ENCODE data around the gene RAX2.

Gene RAX2

DNA sequence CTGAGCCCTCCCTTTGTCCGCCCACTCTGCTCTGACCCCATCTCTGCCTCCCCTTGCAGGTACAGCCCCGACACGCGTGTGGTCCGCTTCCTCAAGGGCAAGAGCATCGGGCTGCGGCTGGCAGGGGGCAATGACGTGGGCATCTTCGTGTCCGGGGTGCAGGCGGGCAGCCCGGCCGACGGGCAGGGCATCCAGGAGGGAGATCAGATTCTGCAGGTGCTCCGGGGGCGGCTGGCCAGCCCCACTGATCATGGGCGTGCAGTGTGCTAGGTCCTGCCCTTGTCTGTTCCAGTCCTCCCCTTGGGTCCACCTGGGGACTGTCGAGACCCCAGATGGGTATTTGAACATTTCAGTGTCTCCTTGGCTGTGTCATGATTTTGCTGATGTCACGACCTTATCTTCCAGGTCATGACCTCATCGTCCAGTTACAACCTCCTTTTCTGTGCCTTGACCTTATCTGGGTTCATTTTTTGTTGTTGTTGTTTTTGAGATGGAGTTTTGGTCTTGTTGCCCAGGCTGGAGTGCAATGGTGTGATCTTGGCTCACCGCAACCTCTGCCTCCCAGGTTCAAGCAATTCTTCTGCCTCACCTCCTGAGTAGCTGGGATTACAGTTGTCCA lies 35.8 kb downstream of the RAX2 start:
- TF ChIP-seq, protein P1, sequence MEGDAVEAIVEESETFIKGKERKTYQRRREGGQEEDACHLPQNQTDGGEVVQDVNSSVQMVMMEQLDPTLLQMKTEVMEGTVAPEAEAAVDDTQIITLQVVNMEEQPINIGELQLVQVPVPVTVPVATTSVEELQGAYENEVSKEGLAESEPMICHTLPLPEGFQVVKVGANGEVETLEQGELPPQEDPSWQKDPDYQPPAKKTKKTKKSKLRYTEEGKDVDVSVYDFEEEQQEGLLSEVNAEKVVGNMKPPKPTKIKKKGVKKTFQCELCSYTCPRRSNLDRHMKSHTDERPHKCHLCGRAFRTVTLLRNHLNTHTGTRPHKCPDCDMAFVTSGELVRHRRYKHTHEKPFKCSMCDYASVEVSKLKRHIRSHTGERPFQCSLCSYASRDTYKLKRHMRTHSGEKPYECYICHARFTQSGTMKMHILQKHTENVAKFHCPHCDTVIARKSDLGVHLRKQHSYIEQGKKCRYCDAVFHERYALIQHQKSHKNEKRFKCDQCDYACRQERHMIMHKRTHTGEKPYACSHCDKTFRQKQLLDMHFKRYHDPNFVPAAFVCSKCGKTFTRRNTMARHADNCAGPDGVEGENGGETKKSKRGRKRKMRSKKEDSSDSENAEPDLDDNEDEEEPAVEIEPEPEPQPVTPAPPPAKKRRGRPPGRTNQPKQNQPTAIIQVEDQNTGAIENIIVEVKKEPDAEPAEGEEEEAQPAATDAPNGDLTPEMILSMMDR (IDR thresholded peaks at IDR 0.05; ENCODE audit: insufficient read depth, low read depth, low read length, missing control alignments), result no peak
- H3K4me3 ChIP-seq (ENCODE audit: low read depth, low read length), result no peak overlapping the region
- DNase-seq (ENCODE audit: low read depth), result no peak

DNA sequence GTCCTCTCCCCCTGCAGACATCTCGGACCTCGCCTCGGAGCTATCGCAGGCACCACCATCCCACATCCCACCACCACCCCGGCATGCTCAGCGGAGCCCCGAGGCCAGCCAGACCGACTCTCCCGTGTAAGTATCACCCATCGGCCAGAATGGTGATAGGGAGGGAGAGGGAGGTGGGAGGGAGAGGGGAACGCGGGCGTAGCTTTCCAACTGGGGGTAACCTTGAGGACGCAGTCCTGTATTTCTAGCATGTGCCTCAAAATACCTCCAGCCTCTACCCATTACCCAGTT lies 37.8 kb downstream of the RAX2 start:
- DNase-seq (ENCODE audit: low read depth), result no peak
- H3K4me3 ChIP-seq (ENCODE audit: low read depth, low read length), result no peak overlapping the region
- TF ChIP-seq, protein P1 (IDR thresholded peaks at IDR 0.05; ENCODE audit: insufficient read depth, low read depth, low read length, missing control alignments), result no peak

DNA sequence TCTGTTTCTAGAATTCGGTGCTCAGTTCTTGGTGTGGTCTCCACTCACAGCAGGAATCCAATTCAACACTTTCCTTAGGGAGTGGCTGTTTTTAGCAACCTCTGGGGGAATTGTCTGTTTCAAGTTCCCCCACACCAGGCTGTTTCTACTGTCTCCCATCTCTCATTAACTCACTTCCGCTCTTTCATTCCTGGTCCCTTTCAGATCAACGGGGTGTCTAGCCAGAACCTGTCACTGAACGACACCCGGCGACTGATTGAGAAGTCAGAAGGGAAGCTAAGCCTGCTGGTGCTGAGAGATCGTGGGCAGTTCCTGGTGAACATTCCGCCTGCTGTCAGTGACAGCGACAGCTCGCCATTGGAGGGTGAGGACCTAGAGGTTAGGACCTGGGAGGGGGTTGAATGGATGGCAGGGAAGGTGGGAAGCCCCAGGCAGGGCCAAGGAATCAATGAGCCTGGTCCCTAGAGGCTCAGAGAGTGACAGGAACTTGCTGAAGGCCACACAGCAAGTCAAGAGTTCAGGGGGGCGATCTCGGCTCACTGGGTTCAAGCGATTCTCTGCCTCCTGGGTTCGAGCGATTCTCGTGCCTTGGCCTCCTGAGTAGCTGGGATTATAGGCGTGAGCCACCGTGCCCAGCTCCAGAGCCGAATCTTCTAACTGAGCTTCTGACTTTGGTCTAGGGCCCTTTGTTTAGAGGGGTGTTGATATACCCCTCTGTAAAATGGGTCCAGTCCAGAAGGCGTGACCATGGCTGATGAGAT lies 38.3 kb downstream of the RAX2 start:
- no peak for DNase-seq (ENCODE audit: low read depth)
- H3K4me3 ChIP-seq (ENCODE audit: low read depth, low read length), result no peak overlapping the region
- TF ChIP-seq, protein P1 (IDR thresholded peaks at IDR 0.05; ENCODE audit: insufficient read depth, low read depth, low read length, missing control alignments), result no peak

DNA sequence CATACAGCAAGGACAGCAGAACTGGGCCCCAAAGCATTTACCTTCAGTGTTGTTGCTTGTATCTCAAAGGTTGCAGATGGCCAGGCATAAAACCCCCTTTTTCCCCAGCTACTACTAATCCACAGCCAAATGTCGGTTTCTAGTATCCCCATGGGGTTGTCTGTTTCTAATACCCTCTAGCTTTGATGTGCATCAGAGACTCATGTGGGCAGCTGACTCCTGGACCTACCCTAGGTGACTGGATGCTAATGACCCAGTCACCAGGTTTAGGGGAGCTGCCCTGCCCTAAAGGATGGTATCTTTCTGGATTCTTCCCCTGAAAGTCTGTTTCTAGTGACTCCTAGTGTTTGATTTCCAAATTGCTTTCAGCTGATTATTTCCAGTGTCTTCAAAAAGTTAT lies 39.9 kb downstream of the RAX2 start:
- TF ChIP-seq, protein P1 (IDR thresholded peaks at IDR 0.05; ENCODE audit: insufficient read depth, low read depth, low read length, missing control alignments), result no peak
- no peak for DNase-seq (ENCODE audit: low read depth)
- no peak overlapping the region for H3K4me3 ChIP-seq (ENCODE audit: low read depth, low read length)

DNA sequence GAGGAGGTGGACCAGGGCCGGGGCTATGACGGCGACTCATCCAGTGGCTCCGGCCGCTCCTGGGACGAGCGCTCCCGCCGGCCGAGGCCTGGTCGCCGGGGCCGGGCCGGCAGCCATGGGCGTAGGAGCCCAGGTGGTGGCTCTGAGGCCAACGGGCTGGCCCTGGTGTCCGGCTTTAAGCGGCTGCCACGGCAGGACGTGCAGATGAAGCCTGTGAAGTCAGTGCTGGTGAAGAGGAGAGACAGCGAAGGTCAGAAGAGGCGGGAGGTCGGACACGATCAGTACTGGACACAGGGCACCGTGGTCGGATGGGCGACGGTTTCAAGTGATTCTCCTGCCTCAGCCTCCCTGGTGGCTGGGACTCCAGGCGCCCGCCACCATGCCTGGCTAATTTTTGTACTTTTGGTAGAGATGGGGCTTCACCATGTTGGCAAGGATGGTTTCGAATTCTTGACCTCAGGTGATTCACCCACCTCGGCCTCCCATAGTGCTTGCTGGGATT lies 41.5 kb downstream of the RAX2 start:
- TF ChIP-seq, protein P1 (IDR thresholded peaks at IDR 0.05; ENCODE audit: insufficient read depth, low read depth, low read length, missing control alignments), result no peak
- DNase-seq (ENCODE audit: low read depth), result no peak
- no peak overlapping the region for H3K4me3 ChIP-seq (ENCODE audit: low read depth, low read length)

DNA sequence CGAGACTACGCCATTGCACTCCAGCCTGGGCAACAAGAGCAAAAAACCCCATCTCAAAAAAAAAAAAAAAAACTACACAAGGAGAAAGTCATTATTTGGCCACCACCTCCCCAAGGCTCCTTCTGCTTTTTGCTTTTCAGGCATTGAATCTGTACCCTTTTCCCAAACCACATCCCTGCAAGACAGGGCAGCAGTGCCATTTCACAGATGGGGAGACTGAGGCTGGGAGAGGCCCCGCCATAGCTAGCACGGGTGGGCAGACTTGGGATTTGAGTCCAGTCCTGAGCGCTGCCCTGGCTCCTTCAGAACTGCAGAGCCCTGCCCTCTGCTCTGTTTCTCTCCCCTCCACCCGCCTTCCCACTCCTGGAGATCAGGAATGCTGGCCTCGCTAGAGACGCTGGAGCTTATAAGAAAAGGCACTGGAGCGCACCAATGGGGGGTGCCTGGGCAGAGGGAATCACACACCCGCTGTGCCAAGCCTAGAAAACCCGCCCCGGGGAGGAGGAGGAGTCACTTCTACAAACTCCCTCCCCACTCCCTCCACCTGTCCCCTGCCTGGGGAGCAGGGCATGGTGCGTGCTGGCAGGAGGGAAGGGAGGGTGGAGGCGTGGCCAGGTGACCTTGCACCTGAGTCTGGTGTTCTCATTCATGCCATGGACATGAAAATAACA lies 46.3 kb downstream of the RAX2 start:
- TF ChIP-seq, protein P1 (IDR thresholded peaks at IDR 0.05; ENCODE audit: insufficient read depth, low read depth, low read length, missing control alignments), result no peak
- H3K4me3 ChIP-seq (ENCODE audit: low read depth, low read length), result no peak overlapping the region
- no peak for DNase-seq (ENCODE audit: low read depth)

All from GM12865 (cell line).